Neuronal stem cell (in vitro differentiated cells): Measurements from ENCODE around the gene MIF4GD.
"Not testable (repeated sequence)": the region's sequence is repeated elsewhere in the genome, so short reads cannot be mapped to it uniquely, and the experiment has no call there.

Source experiments
- DNase-seq: peaks from one replicate; pipeline ENCODE4 v3.0.0-alpha.2; 2013; ENCODE audit warnings: low spot score
- H2AFZ ChIP-seq: one replicate; pipeline ENCODE4 v1.6.1; 2013; ENCODE audit warnings: mild to moderate bottlenecking, low read length, inconsistent platforms
- H2AK5ac ChIP-seq: 2 replicates; pipeline ENCODE4 v1.6.1; 2013; ENCODE audit warnings: low read depth, mild to moderate bottlenecking, inconsistent platforms, low read length, moderate library complexity, mixed read lengths
- H2BK120ac ChIP-seq: 2 replicates; pipeline ENCODE4 v1.6.1; 2013; ENCODE audit warnings: low read depth, mild to moderate bottlenecking, inconsistent platforms, low read length, moderate library complexity, mixed read lengths
- H2BK12ac ChIP-seq: one replicate; pipeline ENCODE4 v1.6.1; 2013; ENCODE audit warnings: low read length, inconsistent platforms
- H2BK15ac ChIP-seq: 2 replicates; pipeline ENCODE4 v1.6.1; 2013; ENCODE audit warnings: mild to moderate bottlenecking, low read length, inconsistent platforms, mixed read lengths
- H2BK5ac ChIP-seq: one replicate; pipeline ENCODE4 v1.6.1; 2013; ENCODE audit warnings: inconsistent platforms, mild to moderate bottlenecking, low read length, moderate library complexity
- H3K14ac ChIP-seq: one replicate; pipeline ENCODE4 v1.6.1; 2013; ENCODE audit warnings: low read length, inconsistent platforms
- H3K18ac ChIP-seq: 2 replicates; pipeline ENCODE4 v1.6.1; 2013; ENCODE audit warnings: low read length, inconsistent platforms
- H3K23ac ChIP-seq: 2 replicates; pipeline ENCODE4 v1.6.1; 2013; ENCODE audit warnings: low read depth, mild to moderate bottlenecking, mixed read lengths, low read length, inconsistent platforms; ENCODE audit not compliant: poor library complexity
- H3K27ac ChIP-seq: replicated peaks from 3 replicates; pipeline ENCODE4 v1.5.1; 2013; ENCODE audit warnings: low read length, inconsistent platforms
- H3K27me3 ChIP-seq, 3 experiments: 2 replicates each; pipeline ENCODE4 v1.6.1; 2013; ENCODE audit warnings: low read length in 3 of 3, mild to moderate bottlenecking in 2 of 3, inconsistent platforms in 1 of 3, low read depth in 1 of 3, mixed read lengths in 1 of 3, moderate library complexity in 1 of 3; ENCODE audit not compliant: control insufficient read depth in 3 of 3, insufficient read depth in 3 of 3
- H3K36me3 ChIP-seq, 2 donors: replicated peaks in 1 of 2; 2 replicates each; pipeline ENCODE4 v1.6.1; 2013; ENCODE audit warnings: low read length in 2 of 2; ENCODE audit not compliant: control insufficient read depth in 2 of 2, insufficient read depth in 2 of 2
- H3K4ac ChIP-seq: 2 replicates; pipeline ENCODE4 v1.6.1; 2013; ENCODE audit warnings: inconsistent platforms, mild to moderate bottlenecking, low read length, moderate library complexity
- H3K4me1 ChIP-seq, 2 donors: 1 replicate in 1 of 2; 2 replicates in 1 of 2; pipeline ENCODE4 v1.6.1; 2013; ENCODE audit warnings: low read length in 2 of 2, low read depth in 1 of 2; ENCODE audit not compliant: control insufficient read depth in 2 of 2, insufficient read depth in 1 of 2
- H3K4me2 ChIP-seq: one replicate; pipeline ENCODE4 v1.6.1; 2013; ENCODE audit warnings: mild to moderate bottlenecking, low read length, inconsistent platforms; ENCODE audit not compliant: insufficient read depth, poor library complexity, severe bottlenecking
- H3K4me3 ChIP-seq, 2 donors: 2 replicates each; pipeline ENCODE4 v1.5.1; 2013; ENCODE audit warnings: low read length in 2 of 2, mild to moderate bottlenecking in 2 of 2, inconsistent platforms in 1 of 2, moderate library complexity in 1 of 2
- H3K79me1 ChIP-seq: one replicate; pipeline ENCODE4 v1.6.1; 2013; ENCODE audit warnings: low read depth, mild to moderate bottlenecking, inconsistent platforms, low read length, moderate library complexity
- H3K9ac ChIP-seq: one replicate; pipeline ENCODE4 v1.6.1; 2013; ENCODE audit warnings: mild to moderate bottlenecking, low read depth, low read length, inconsistent platforms; ENCODE audit not compliant: poor library complexity
- H3K9me3 ChIP-seq, 2 donors: replicated peaks in 1 of 2; 2 replicates each; pipeline versions ENCODE3 to v1.6.1; 2013; ENCODE audit warnings: low read length in 2 of 2, mild to moderate bottlenecking in 2 of 2, inconsistent platforms in 1 of 2, low read depth in 1 of 2, mixed read lengths in 1 of 2, moderate library complexity in 1 of 2; ENCODE audit not compliant: control insufficient read depth in 2 of 2, insufficient read depth in 1 of 2
- H4K8ac ChIP-seq: one replicate; pipeline ENCODE4 v1.6.1; 2013; ENCODE audit warnings: low read depth, mild to moderate bottlenecking, inconsistent platforms, low read length, moderate library complexity
- H4K91ac ChIP-seq: one replicate; pipeline ENCODE4 v1.6.1; 2013; ENCODE audit warnings: low read length, low read depth, mild to moderate bottlenecking, inconsistent platforms; ENCODE audit not compliant: poor library complexity
- WGBS, 2 donors: extraction: QIAGEN DNeasy Blood & Tissue Kit; methylation state at CpG; one replicate each; pipeline ENCODE4 v1.1.7; 2013; ENCODE audit warnings: missing lambda C conversion rate in 2 of 2, mixed read lengths in 1 of 2; ENCODE audit not compliant: insufficient read length in 2 of 2, insufficient replicate concordance in 1 of 2; ENCODE audit errors: extremely low coverage in 2 of 2; 5-methylcytosine and 5-hydroxymethylcytosine counted together

MIF4GD gene

GRCh38 chr17:75301049-75301448 lies 30.0 kb upstream of the MIF4GD start:
- WGBS, 2 donors, result no CpG with 5 or more reads among the region's 9 CpGs
- Histone ChIP-seq H3K79me1 (no peaks in the 10 kb centered on the region), H3K36me3 (no peaks in the 10 kb centered on the region), H2AFZ (no peak overlapping the region), H3K23ac (no peak overlapping the region), H3K4ac (no peak overlapping the region), H3K4me1 (no peaks in the 10 kb centered on the region), H3K4me2 (no peak overlapping the region), H3K14ac (no peak overlapping the region), H3K18ac (no peak overlapping the region), H4K8ac (no peak overlapping the region), H2BK15ac (no peak overlapping the region), H2BK12ac (no peak overlapping the region), H2BK120ac (no peak overlapping the region), H3K27me3 (no peaks in the 10 kb centered on the region), H3K4me3 (no peak overlapping the region), H3K9ac (no peak overlapping the region), H3K27ac (no peak overlapping the region), H4K91ac (no peak overlapping the region), H2AK5ac (peak overlapping the region; percentile 56), H3K9me3 (no peaks in the 10 kb centered on the region), H2BK5ac (no peak overlapping the region)
- DNase-seq, result no peak

- Histone ChIP-seq H2BK12ac (no peak overlapping the region), H2BK5ac (no peak overlapping the region), H2BK120ac (no peak overlapping the region), H3K4me3 (no peak overlapping the region), H3K9ac (no peak overlapping the region), H3K4me2 (no peak overlapping the region), H3K27me3 (no peaks in the 10 kb centered on the region), H3K9me3 (no peaks in the 10 kb centered on the region), H3K36me3 (no peaks in the 10 kb centered on the region), H4K91ac (no peak overlapping the region), H3K4ac (no peak overlapping the region), H3K4me1 (no peaks in the 10 kb centered on the region), H3K79me1 (no peaks in the 10 kb centered on the region), H2AFZ (no peak overlapping the region), H2BK15ac (no peak overlapping the region), H4K8ac (no peak overlapping the region), H2AK5ac (no peak overlapping the region), H3K27ac (no peak overlapping the region), H3K14ac (no peak overlapping the region), H3K18ac (no peak overlapping the region), H3K23ac (no peak overlapping the region)
- no CpG with 5 or more reads among the region's 7 CpGs for WGBS, 2 donors
- DNase-seq, result no peak
Measured at GRCh38 chr17:75300280-75300679, 29.2 kb upstream of the MIF4GD start.

- Histone ChIP-seq H3K23ac (no peak overlapping the region), H3K14ac (no peak overlapping the region), H2BK15ac (no peak overlapping the region), H2BK120ac (no peak overlapping the region), H3K4me1 (no peaks in the 10 kb centered on the region), H2AK5ac (no peak overlapping the region), H2BK5ac (no peak overlapping the region), H3K9ac (no peak overlapping the region), H3K4ac (no peak overlapping the region), H4K8ac (no peak overlapping the region), H2AFZ (no peak overlapping the region), H3K27me3 (no peaks in the 10 kb centered on the region), H3K9me3 (no peaks in the 10 kb centered on the region), H3K79me1 (no peaks in the 10 kb centered on the region), H3K4me3 (no peak overlapping the region), H3K36me3 (no peaks in the 10 kb centered on the region), H2BK12ac (no peak overlapping the region), H3K18ac (no peak overlapping the region), H3K4me2 (no peak overlapping the region), H4K91ac (no peak overlapping the region), H3K27ac (no peak overlapping the region)
- no CpG with 5 or more reads among the region's 8 CpGs for WGBS, 2 donors
- no peak for DNase-seq
Measured at GRCh38 chr17:75295201-75296158, 24.4 kb upstream of the MIF4GD start.

GRCh38 chr17:75292810-75293448 lies 21.9 kb upstream of the MIF4GD start:
- no CpG with 5 or more reads among the region's 16 CpGs for WGBS, 2 donors
- H3K4me1 ChIP-seq, H2AK5ac ChIP-seq, H3K4me3 ChIP-seq, H3K23ac ChIP-seq, H3K4ac ChIP-seq, H3K36me3 ChIP-seq, H3K9me3 ChIP-seq, H2AFZ ChIP-seq, H2BK15ac ChIP-seq, H3K79me1 ChIP-seq, H3K18ac ChIP-seq, H2BK12ac ChIP-seq, H3K27me3 ChIP-seq, H2BK120ac ChIP-seq, H3K14ac ChIP-seq, H4K8ac ChIP-seq, H4K91ac ChIP-seq, H3K9ac ChIP-seq, DNase-seq, H3K27ac ChIP-seq, H3K4me2 ChIP-seq, H2BK5ac ChIP-seq: not testable (repeated sequence)
